ENCODE results near the gene TBC1D19. TPM values are rescaled to one million over a fixed set of nuclear protein-coding genes. Genes with fewer than 3 reads are reported as not detected.

TBC1D19 gene
- total and polyA plus RNA-seq, 8 donors, result 1.4 to 57.6 (median 5.1) TPM

GRCh38 chr4:26700110-26700509 lies 116.2 kb downstream of the TBC1D19 start:
- H3K27ac ChIP-seq, result no peak overlapping the region
- WGBS, 5 donors, result 66 to 83% (median 75%) methylated on average over 1 of the region's 1 CpG
- H3K4me1 ChIP-seq, result no peaks in the 10 kb centered on the region
- no peak overlapping the region for H3K4me3 ChIP-seq
- H3K9me3 ChIP-seq, result no peaks in the 10 kb centered on the region
- H3K27me3 ChIP-seq, result no peaks in the 10 kb centered on the region
- intact Hi-C loops (cut with DNase I; ENCODE audit: low total_unique reads), result no loop called here
- no peak for DNase-seq
- no peak for TF ChIP-seq POLR2AphosphoS5 (IDR thresholded peaks at IDR 0.05)
- TF ChIP-seq EP300 (IDR thresholded peaks at IDR 0.05), result no peak
- no peak for TF ChIP-seq CTCF (IDR thresholded peaks at IDR 0.05)
- TF ChIP-seq POLR2A (IDR thresholded peaks at IDR 0.05), result no peak
- H3K36me3 ChIP-seq, result no peaks in the 10 kb centered on the region

- Histone ChIP-seq H3K27ac (no peak overlapping the region), H3K36me3 (no peaks in the 10 kb centered on the region), H3K4me3 (no peak overlapping the region), H3K9me3 (no peaks in the 10 kb centered on the region), H3K4me1 (no peaks in the 10 kb centered on the region), H3K27me3 (no peaks in the 10 kb centered on the region)
- intact Hi-C loops (cut with DNase I; ENCODE audit: low total_unique reads), result no loop called here
- TF ChIP-seq CTCF (IDR thresholded peaks at IDR 0.05), result no peak
- no peak for TF ChIP-seq EP300 (IDR thresholded peaks at IDR 0.05)
- no peak for TF ChIP-seq POLR2AphosphoS5 (IDR thresholded peaks at IDR 0.05)
- TF ChIP-seq POLR2A (IDR thresholded peaks at IDR 0.05), result no peak
- DNase-seq, result no peak
- WGBS, 5 donors, result 33 to 63% (median 52%) methylated on average over 2 of the region's 2 CpGs
Measured at GRCh38 chr4:26701095-26701494, 117.2 kb downstream of the TBC1D19 start.

DNA sequence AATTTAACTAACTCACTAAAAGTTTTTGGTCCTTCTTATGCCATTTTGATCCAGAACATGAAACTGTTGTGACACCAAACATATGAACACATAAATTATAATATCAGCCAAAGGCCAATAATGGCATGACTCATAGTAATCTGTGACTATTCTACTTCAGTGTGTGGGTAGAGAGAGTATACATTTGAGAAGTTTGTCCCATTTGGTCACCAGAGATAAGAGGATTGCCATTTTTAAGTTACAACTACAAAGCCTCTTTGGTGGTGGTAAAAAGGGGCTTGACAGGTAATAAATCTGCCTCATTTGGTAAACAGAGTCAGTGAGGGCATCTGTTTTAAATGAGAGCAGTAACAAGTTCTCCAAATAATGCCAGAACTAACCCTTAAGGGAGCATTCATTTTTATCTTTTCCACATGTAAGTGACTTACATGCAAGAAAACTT lies 117.9 kb downstream of the TBC1D19 start:
- H3K4me3 ChIP-seq, result no peak overlapping the region
- no peaks in the 10 kb centered on the region for H3K4me1 ChIP-seq
- no peaks in the 10 kb centered on the region for H3K36me3 ChIP-seq
- no peak for TF ChIP-seq CTCF (IDR thresholded peaks at IDR 0.05)
- no peak for TF ChIP-seq POLR2A (IDR thresholded peaks at IDR 0.05)
- TF ChIP-seq EP300 (IDR thresholded peaks at IDR 0.05), result no peak
- no peak for TF ChIP-seq POLR2AphosphoS5 (IDR thresholded peaks at IDR 0.05)
- no peaks in the 10 kb centered on the region for H3K9me3 ChIP-seq
- intact Hi-C loops (cut with DNase I; ENCODE audit: low total_unique reads), result no loop called here
- no peak overlapping the region for H3K27ac ChIP-seq
- no peak for DNase-seq
- H3K27me3 ChIP-seq, result no peaks in the 10 kb centered on the region

GRCh38 chr4:26707342-26707741 lies 123.5 kb downstream of the TBC1D19 start:
- no peak overlapping the region for H3K4me3 ChIP-seq
- no peak overlapping the region for H3K27ac ChIP-seq
- no peak for DNase-seq
- H3K27me3 ChIP-seq, result no peaks in the 10 kb centered on the region
- H3K36me3 ChIP-seq, result no peaks in the 10 kb centered on the region
- H3K4me1 ChIP-seq, result no peaks in the 10 kb centered on the region
- intact Hi-C loops (cut with DNase I; ENCODE audit: low total_unique reads), result no loop called here
- TF ChIP-seq POLR2AphosphoS5 (IDR thresholded peaks at IDR 0.05) (no peak), CTCF (IDR thresholded peaks at IDR 0.05) (no peak), EP300 (IDR thresholded peaks at IDR 0.05) (no peak), POLR2A (IDR thresholded peaks at IDR 0.05) (no peak)
- WGBS, 5 donors, result 80 to 93% (median 93%) methylated on average over 1 of the region's 1 CpG
- H3K9me3 ChIP-seq, result no peaks in the 10 kb centered on the region

All from stomach (tissue), 9 donors.